SU-DHL-6 (cell line): Measurements from ENCODE around the gene CDCA3.

Experiments used
- H2AFZ ChIP-seq: fragments of 200-600 bp; sonication (generic); 2 replicates; pipeline ENCODE4 v1.6.1; 2014; ENCODE audit warnings: low read depth, mild to moderate bottlenecking, moderate library complexity, mixed read lengths, antibody characterized with exemption, low read length; ENCODE audit not compliant: severe bottlenecking
- H3F3A ChIP-seq: fragments of 200-600 bp; shearing (Covaris generic); 2 replicates; pipeline ENCODE4 v1.6.0; 2016; ENCODE audit warnings: antibody characterized with exemption, mild to moderate bottlenecking; ENCODE audit not compliant: insufficient read depth
- H3K27ac ChIP-seq: fragments of 200-600 bp; sonication (generic); 2 replicates; pipeline ENCODE4 v1.5.1; 2016; ENCODE audit warnings: low read depth, mild to moderate bottlenecking, low read length, moderate library complexity, mixed read lengths
- H3K27me3 ChIP-seq: fragments of 200-600 bp; sonication (generic), shearing (Covaris generic); 2 replicates; pipeline ENCODE4 v1.6.0; 2014; ENCODE audit warnings: mild to moderate bottlenecking, low read length
- H3K36me3 ChIP-seq: fragments of 200-600 bp; sonication (generic); 2 replicates; pipeline ENCODE4 v1.6.1; 2014; ENCODE audit warnings: mild to moderate bottlenecking, low read length, mixed read lengths
- H3K4me2 ChIP-seq: fragments of 300-600, 200-600 bp; shearing (Covaris generic), sonication (generic); 2 replicates; pipeline ENCODE4 v1.6.0; 2014; ENCODE audit warnings: low read length, low read depth, mild to moderate bottlenecking; ENCODE audit not compliant: poor library complexity, severe bottlenecking
- H3K4me3 ChIP-seq: fragments of 200-600 bp; sonication (generic); 2 replicates; pipeline ENCODE4 v1.5.1; 2014; ENCODE audit warnings: antibody characterized with exemption, low read length, mild to moderate bottlenecking, mixed read lengths; ENCODE audit not compliant: insufficient read depth, poor library complexity, severe bottlenecking
- H3K79me2 ChIP-seq: fragments of 200-600 bp; sonication (generic); 2 replicates; pipeline ENCODE4 v1.6.1; 2014; ENCODE audit warnings: mild to moderate bottlenecking, low read length, moderate library complexity; ENCODE audit not compliant: insufficient read depth
- H3K9ac ChIP-seq: fragments of 200-600 bp; sonication (generic); 2 replicates; pipeline ENCODE4 v1.7.0; 2014; ENCODE audit warnings: mild to moderate bottlenecking, low read length
- H3K9me2 ChIP-seq: fragments of 200-600 bp; sonication (generic); replicated peaks from 2 replicates; pipeline ENCODE4 v1.6.1; 2014; ENCODE audit warnings: low read length; ENCODE audit not compliant: insufficient read depth
- H3K9me3 ChIP-seq: fragments of 200-600 bp; sonication (generic); 2 replicates; pipeline ENCODE4 v1.6.1; 2014; ENCODE audit warnings: low read length, mixed read lengths; ENCODE audit not compliant: insufficient read depth
- H4K20me1 ChIP-seq: fragments of 200-600 bp; sonication (generic); 2 replicates; pipeline ENCODE4 v1.6.1; 2014; ENCODE audit warnings: low read depth, mild to moderate bottlenecking, antibody characterized with exemption, low read length, moderate library complexity, mixed read lengths
- EZH2phosphoT487 ChIP-seq: fragments of 200-600 bp; sonication (generic), shearing (Covaris generic); conservative IDR thresholded peaks from 2 replicates; pipeline ENCODE4 v1.6.1; 2018; ENCODE audit warnings: mild to moderate bottlenecking, antibody characterized with exemption, low read length, moderate library complexity, mixed read lengths
- TF ChIP-seq, protein P1 (sequence below): fragments of 200-600 bp; sonication (generic); IDR thresholded peaks from one replicate; pipeline ENCODE4 v1.5.1; 2017; ENCODE audit warnings: antibody characterized with exemption, mild to moderate bottlenecking, low read length, moderate library complexity; ENCODE audit not compliant: insufficient read depth, poor library complexity, severe bottlenecking

The CDCA3 gene

DNA sequence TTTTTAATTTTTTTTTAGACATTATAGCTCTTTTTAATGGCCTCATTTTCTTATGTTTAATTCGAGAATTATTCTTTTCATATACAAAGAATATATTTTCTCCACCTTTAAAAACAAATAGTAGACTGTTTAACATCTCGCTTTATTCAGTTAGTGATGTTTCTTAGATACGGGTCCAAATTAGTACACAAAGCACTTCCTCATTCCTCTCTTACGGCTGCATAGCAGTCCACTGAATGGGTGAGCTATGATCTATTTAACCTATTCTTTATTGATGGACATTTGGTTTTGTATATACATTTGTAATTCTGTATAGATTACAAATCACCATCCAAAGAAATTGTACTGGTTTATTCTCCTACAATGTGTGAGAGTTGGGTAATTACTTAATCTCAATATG, 37.7 kb downstream of the CDCA3 start:
- Histone ChIP-seq H2AFZ (no peak overlapping the region), H3K79me2 (no peaks in the 10 kb centered on the region), H3K4me2 (no peak overlapping the region), H3K36me3 (no peaks in the 10 kb centered on the region), H3F3A (no peaks in the 10 kb centered on the region), H3K9me3 (no peaks in the 10 kb centered on the region), H3K27ac (no peak overlapping the region), H3K9me2 (no peaks in the 10 kb centered on the region), H3K27me3 (no peaks in the 10 kb centered on the region), H3K9ac (no peak overlapping the region), H3K4me3 (no peak overlapping the region), H4K20me1 (no peaks in the 10 kb centered on the region)
- TF ChIP-seq, protein P1, sequence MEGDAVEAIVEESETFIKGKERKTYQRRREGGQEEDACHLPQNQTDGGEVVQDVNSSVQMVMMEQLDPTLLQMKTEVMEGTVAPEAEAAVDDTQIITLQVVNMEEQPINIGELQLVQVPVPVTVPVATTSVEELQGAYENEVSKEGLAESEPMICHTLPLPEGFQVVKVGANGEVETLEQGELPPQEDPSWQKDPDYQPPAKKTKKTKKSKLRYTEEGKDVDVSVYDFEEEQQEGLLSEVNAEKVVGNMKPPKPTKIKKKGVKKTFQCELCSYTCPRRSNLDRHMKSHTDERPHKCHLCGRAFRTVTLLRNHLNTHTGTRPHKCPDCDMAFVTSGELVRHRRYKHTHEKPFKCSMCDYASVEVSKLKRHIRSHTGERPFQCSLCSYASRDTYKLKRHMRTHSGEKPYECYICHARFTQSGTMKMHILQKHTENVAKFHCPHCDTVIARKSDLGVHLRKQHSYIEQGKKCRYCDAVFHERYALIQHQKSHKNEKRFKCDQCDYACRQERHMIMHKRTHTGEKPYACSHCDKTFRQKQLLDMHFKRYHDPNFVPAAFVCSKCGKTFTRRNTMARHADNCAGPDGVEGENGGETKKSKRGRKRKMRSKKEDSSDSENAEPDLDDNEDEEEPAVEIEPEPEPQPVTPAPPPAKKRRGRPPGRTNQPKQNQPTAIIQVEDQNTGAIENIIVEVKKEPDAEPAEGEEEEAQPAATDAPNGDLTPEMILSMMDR = no peak
- no peak for TF ChIP-seq EZH2phosphoT487

DNA sequence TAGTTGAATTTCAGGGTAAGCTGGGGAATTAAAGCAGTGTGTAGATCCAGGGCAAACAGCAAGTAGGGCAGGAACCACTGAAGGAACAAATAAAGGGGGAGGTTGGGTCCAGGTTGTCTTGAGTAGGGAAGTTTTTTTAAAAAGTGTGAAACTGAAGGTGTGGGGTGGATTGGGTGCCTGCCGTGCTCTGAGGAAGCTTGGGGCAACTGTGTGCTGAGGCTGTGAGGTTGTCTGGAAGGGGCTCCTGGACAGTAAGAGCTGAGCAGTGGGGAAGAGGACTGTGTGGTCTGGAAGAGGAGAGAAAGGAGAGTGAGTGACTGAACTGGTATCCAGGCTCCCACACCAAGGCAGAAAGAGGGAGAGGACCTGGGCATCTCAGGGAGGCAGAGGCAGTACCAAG, 40.3 kb downstream of the CDCA3 start:
- Histone ChIP-seq H3K9me2 (no peaks in the 10 kb centered on the region), H3K27ac (no peak overlapping the region), H3K4me3 (no peak overlapping the region), H3K27me3 (no peaks in the 10 kb centered on the region), H3K4me2 (no peak overlapping the region), H3K36me3 (no peaks in the 10 kb centered on the region), H3F3A (no peaks in the 10 kb centered on the region), H4K20me1 (no peaks in the 10 kb centered on the region), H3K79me2 (no peaks in the 10 kb centered on the region), H3K9me3 (no peaks in the 10 kb centered on the region), H2AFZ (no peak overlapping the region), H3K9ac (no peak overlapping the region)
- TF ChIP-seq, protein P1 = no peak
- no peak for TF ChIP-seq EZH2phosphoT487

DNA sequence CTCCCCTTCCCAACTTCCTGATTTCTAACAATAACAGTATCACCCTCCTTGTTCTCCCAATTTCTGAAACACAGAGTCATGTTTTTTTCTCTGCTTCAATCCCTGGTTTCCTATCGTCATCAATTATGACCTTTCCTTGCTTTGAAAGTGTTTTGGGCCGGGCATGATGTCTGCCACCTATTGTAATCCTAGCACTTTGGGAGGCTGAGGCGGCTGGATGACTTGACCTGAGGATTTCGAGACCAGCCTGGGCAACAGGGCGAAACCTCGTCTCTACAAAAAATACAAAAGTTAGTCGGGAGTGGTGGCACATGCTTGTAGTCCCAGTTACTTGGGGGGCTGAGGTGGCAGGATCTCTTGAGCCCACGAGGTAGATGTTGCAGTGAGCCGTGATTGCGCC, 42.0 kb downstream of the CDCA3 start:
- Histone ChIP-seq H3K9me2 (no peaks in the 10 kb centered on the region), H3K27ac (no peak overlapping the region), H3K27me3 (no peaks in the 10 kb centered on the region), H3K9ac (no peak overlapping the region), H2AFZ (no peak overlapping the region), H3K4me3 (no peak overlapping the region), H3K79me2 (no peaks in the 10 kb centered on the region), H3F3A (no peaks in the 10 kb centered on the region), H4K20me1 (no peaks in the 10 kb centered on the region), H3K4me2 (no peak overlapping the region), H3K9me3 (no peaks in the 10 kb centered on the region), H3K36me3 (no peaks in the 10 kb centered on the region)
- TF ChIP-seq EZH2phosphoT487 = no peak
- TF ChIP-seq, protein P1 = no peak
